Lower lobe of right lung (tissue), 2 donors: ENCODE data around the gene GRIA2. TPM values are rescaled to one million over a fixed set of nuclear protein-coding genes. Genes with fewer than 3 reads are reported as not detected.

ENCODE experiments used
- ATAC-seq, 2 donors: fragments of 200-7000 bp; cut with Tn5 transposase; one replicate each; pipeline ENCODE4 v1.9.1; 2020 to 2022; ENCODE audit warnings: mild to moderate bottlenecking in 2 of 2, moderate library complexity in 2 of 2
- DNase-seq: peaks from one replicate; pipeline ENCODE4 v3.0.0-alpha.2; 2020
- H3K27ac ChIP-seq: fragments of 200-600 bp; one replicate; pipeline ENCODE4 v1.8.0; 2022
- H3K27me3 ChIP-seq: fragments of 200-600 bp; one replicate; pipeline ENCODE4 v1.8.0; 2022; ENCODE audit warnings: low read depth
- H3K36me3 ChIP-seq: fragments of 200-600 bp; one replicate; pipeline ENCODE4 v1.8.0; 2022; ENCODE audit warnings: mild to moderate bottlenecking
- H3K4me1 ChIP-seq: fragments of 200-600 bp; one replicate; pipeline ENCODE4 v1.8.0; 2022
- H3K4me3 ChIP-seq: fragments of 200-600 bp; one replicate; pipeline ENCODE4 v1.8.0; 2022; ENCODE audit warnings: mild to moderate bottlenecking
- H3K9me3 ChIP-seq: fragments of 200-600 bp; one replicate; pipeline ENCODE4 v1.8.0; 2022
- CTCF ChIP-seq: fragments of 200-600 bp; IDR thresholded peaks from one replicate; pipeline ENCODE4 v1.8.0; 2022; ENCODE audit warnings: antibody characterized with exemption, mild to moderate bottlenecking
- intact Hi-C: fragments of 100-400 bp; cut with DNase I; formaldehyde crosslinking; loops from one replicate; pipeline ENCODE4 v1.11.0; 2022
- total RNA-seq: library from RNA; stranded (reverse); fragmentation: NEBNext Ultra II Directional; extraction: Animal tissue kit (Norgen Biotek cat#: 25700); gene quantifications from one replicate; pipeline ENCODE4 v1.2.1, GENCODE V29; 2021
- donor health status: DM: no; HTN: yes; CAD: no; lungs with severe emphysema.

Gene GRIA2
- total RNA-seq, 1 donor from 2014 or later: not detected

DNA sequence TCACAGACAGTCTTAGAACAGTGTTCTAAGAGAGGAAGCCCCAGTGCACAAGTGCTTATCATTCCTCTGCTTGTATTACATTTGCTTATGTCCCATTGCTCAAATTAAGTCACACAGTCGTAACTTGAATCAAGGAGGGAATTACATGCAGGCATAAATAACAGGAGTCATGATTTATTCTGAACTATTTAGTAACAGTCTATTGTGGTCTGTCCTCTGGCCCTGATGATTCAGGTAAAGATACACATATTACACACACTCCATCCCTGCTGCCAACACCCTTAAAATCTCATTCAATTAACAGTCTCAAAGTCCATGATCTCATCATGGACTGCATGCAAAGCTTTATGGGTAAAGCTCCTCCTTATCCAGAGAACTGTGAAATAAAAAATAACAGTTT lies 60.1 kb downstream of the GRIA2 start:
- no peak for ATAC-seq
- H3K27ac ChIP-seq: no peak overlapping the region
- intact Hi-C loops: no loop called here
- H3K4me3 ChIP-seq: no peak overlapping the region
- H3K36me3 ChIP-seq: no peaks in the 10 kb centered on the region
- no peaks in the 10 kb centered on the region for H3K27me3 ChIP-seq
- no peak for DNase-seq
- no peak for TF ChIP-seq CTCF
- H3K9me3 ChIP-seq: no peaks in the 10 kb centered on the region
- H3K4me1 ChIP-seq: no peaks in the 10 kb centered on the region

GRCh38 chr4:157282019-157282418 lies 61.5 kb downstream of the GRIA2 start:
- H3K36me3 ChIP-seq: no peaks in the 10 kb centered on the region
- H3K4me1 ChIP-seq: no peaks in the 10 kb centered on the region
- no peak for ATAC-seq
- no peaks in the 10 kb centered on the region for H3K27me3 ChIP-seq
- no peak for DNase-seq
- H3K9me3 ChIP-seq: no peaks in the 10 kb centered on the region
- intact Hi-C loops: no loop called here
- H3K4me3 ChIP-seq: no peak overlapping the region
- H3K27ac ChIP-seq: no peak overlapping the region
- no peak for TF ChIP-seq CTCF

- Histone ChIP-seq H3K9me3 (no peaks in the 10 kb centered on the region), H3K27me3 (no peaks in the 10 kb centered on the region), H3K36me3 (no peaks in the 10 kb centered on the region), H3K4me3 (no peak overlapping the region), H3K4me1 (no peaks in the 10 kb centered on the region), H3K27ac (no peak overlapping the region)
- intact Hi-C loops: no loop called here
- no peak for TF ChIP-seq CTCF
- DNase-seq (no peak), ATAC-seq (no peak)
Observed at GRCh38 chr4:157287445-157287844, 66.9 kb downstream of the GRIA2 start.

GRCh38 chr4:157290622-157291021 lies 70.1 kb downstream of the GRIA2 start:
- Histone ChIP-seq H3K36me3 (no peaks in the 10 kb centered on the region), H3K4me1 (no peaks in the 10 kb centered on the region), H3K4me3 (no peak overlapping the region), H3K27me3 (no peaks in the 10 kb centered on the region), H3K27ac (no peak overlapping the region), H3K9me3 (no peaks in the 10 kb centered on the region)
- no peak for DNase-seq
- ATAC-seq: no peak
- intact Hi-C loops: no loop called here
- no peak for TF ChIP-seq CTCF

DNA sequence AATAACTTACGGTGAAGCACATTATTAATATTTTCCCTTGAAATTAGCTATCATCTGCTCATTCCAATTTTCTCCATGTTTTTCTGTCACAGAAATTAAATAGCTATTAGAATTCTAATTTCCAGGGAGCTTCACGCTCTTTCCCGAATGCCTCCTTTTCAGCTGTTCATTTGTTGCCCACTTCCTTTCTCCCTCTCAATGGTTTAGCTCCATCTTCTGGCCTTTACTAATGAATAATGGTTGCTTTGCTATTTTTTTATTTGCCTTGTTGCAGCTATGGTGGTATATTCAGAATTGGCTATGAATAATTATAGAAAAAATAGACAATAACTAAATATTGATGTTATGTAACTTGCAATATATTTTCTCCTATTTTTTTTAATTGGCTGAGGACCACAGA lies 70.5 kb downstream of the GRIA2 start:
- no peak for DNase-seq
- no peak for ATAC-seq

More for the DNA sequence above, 70.5 kb downstream of the GRIA2 start:
- no peak overlapping the region for H3K4me3 ChIP-seq
- TF ChIP-seq CTCF: no peak
- H3K27me3 ChIP-seq: no peaks in the 10 kb centered on the region
- intact Hi-C loops: no loop called here
- H3K36me3 ChIP-seq: no peaks in the 10 kb centered on the region
- H3K4me1 ChIP-seq: no peaks in the 10 kb centered on the region
- H3K27ac ChIP-seq: no peak overlapping the region
- no peaks in the 10 kb centered on the region for H3K9me3 ChIP-seq
